DOHH2 (cell line): Measurements from ENCODE around the gene METTL2B.
"Not testable (repeated sequence)": the region's sequence is repeated elsewhere in the genome, so short reads cannot be mapped to it uniquely, and the experiment has no call there.

Experiments
- EZH2phosphoT487 ChIP-seq: fragments of 200-600 bp; sonication (generic); IDR thresholded peaks from 2 replicates; pipeline ENCODE4 v1.6.1; 2017; ENCODE audit warnings: borderline replicate concordance, mild to moderate bottlenecking, antibody characterized with exemption, low read length, moderate library complexity, mixed read lengths
- TF ChIP-seq, protein P1 (sequence below): fragments of 200-600 bp; sonication (generic); IDR thresholded peaks from one replicate; pipeline ENCODE4 v1.5.1; 2014; ENCODE audit warnings: antibody characterized with exemption, mild to moderate bottlenecking, low read depth, low read length; ENCODE audit not compliant: poor library complexity, severe bottlenecking

DNA sequence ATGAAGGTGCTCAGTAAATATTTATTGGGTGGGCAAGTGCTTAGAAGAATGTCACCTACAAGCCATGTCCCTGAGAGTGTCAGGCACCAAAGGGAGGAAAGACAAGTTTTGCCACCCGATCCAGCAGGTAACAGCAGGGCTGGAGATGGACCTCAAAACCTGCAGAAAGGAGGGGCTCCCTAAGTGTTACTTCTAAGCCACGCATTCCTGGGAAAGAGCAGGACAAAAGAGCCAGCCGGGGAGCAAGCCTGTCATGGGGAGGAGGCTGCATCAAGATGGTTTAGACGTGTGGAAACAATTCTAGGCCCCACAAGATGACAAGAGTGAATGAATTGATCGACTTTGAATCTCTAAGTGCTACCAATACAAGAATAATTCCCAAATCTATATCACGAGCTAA lies 38.7 kb downstream of the METTL2B start:
- TF ChIP-seq, protein P1, sequence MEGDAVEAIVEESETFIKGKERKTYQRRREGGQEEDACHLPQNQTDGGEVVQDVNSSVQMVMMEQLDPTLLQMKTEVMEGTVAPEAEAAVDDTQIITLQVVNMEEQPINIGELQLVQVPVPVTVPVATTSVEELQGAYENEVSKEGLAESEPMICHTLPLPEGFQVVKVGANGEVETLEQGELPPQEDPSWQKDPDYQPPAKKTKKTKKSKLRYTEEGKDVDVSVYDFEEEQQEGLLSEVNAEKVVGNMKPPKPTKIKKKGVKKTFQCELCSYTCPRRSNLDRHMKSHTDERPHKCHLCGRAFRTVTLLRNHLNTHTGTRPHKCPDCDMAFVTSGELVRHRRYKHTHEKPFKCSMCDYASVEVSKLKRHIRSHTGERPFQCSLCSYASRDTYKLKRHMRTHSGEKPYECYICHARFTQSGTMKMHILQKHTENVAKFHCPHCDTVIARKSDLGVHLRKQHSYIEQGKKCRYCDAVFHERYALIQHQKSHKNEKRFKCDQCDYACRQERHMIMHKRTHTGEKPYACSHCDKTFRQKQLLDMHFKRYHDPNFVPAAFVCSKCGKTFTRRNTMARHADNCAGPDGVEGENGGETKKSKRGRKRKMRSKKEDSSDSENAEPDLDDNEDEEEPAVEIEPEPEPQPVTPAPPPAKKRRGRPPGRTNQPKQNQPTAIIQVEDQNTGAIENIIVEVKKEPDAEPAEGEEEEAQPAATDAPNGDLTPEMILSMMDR = not testable (repeated sequence)
- not testable (repeated sequence) for TF ChIP-seq EZH2phosphoT487
